ENCODE data around the gene PTP4A1.

DNA sequence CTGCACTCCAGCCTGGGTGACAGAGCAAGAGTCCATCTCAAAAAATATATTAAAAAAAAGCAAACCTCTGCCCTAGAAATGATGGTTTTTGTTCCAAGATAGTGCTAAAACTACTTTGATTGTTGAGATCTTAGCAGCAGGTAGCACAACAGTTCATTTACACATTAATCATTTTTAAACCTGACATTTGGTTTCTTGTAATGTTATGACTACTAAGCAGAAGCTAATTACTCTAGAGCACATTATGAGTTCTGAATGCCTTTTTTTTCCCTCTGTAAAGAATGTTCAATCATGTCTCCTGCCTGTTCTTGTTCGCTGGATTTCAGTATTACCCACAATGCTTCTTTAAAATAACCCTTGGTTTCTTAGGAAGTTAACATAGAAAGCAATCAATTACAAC, 38.7 kb downstream of the PTP4A1 start:
- TF ChIP-seq, protein P1, sequence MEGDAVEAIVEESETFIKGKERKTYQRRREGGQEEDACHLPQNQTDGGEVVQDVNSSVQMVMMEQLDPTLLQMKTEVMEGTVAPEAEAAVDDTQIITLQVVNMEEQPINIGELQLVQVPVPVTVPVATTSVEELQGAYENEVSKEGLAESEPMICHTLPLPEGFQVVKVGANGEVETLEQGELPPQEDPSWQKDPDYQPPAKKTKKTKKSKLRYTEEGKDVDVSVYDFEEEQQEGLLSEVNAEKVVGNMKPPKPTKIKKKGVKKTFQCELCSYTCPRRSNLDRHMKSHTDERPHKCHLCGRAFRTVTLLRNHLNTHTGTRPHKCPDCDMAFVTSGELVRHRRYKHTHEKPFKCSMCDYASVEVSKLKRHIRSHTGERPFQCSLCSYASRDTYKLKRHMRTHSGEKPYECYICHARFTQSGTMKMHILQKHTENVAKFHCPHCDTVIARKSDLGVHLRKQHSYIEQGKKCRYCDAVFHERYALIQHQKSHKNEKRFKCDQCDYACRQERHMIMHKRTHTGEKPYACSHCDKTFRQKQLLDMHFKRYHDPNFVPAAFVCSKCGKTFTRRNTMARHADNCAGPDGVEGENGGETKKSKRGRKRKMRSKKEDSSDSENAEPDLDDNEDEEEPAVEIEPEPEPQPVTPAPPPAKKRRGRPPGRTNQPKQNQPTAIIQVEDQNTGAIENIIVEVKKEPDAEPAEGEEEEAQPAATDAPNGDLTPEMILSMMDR (IDR thresholded peaks at IDR 0.05): no peak
- no peak for TF ChIP-seq POLR2A (IDR thresholded peaks at IDR 0.05)
